ENCODE measurements around the gene CCL16. TPM values are rescaled to one million over a fixed set of nuclear protein-coding genes. Genes with fewer than 3 reads are reported as not detected.

Gene CCL16
- total RNA-seq, 1 donor from 2014 or later, result not detected

GRCh38 chr17:35936063-35936462 lies 45.2 kb downstream of the CCL16 start:
- Mint-ChIP-seq H3K9me3 (ENCODE audit: low read depth) (no peaks in the 10 kb centered on the region), H3K27me3 (no peaks in the 10 kb centered on the region), H3K36me3 (ENCODE audit: insufficient read depth) (no peaks in the 10 kb centered on the region), H3K27ac (no peak overlapping the region), H3K4me3 (ENCODE audit: low read depth) (no peak overlapping the region), H3K4me1 (ENCODE audit: low read depth) (peaks cover 8% of the 10 kb centered on the region)
- no peak for DNase-seq (ENCODE audit: low spot score, unreplicated experiment)
- TF ChIP-seq CTCF (IDR thresholded peaks at IDR 0.05; ENCODE audit: unreplicated experiment), result no peak

- Mint-ChIP-seq H3K4me3 (ENCODE audit: low read depth) (no peak overlapping the region), H3K27ac (no peak overlapping the region), H3K36me3 (ENCODE audit: insufficient read depth) (no peaks in the 10 kb centered on the region), H3K9me3 (ENCODE audit: low read depth) (no peaks in the 10 kb centered on the region), H3K4me1 (ENCODE audit: low read depth) (peaks cover 15% of the 10 kb centered on the region), H3K27me3 (no peaks in the 10 kb centered on the region)
- no peak for DNase-seq (ENCODE audit: low spot score, unreplicated experiment)
- TF ChIP-seq CTCF (IDR thresholded peaks at IDR 0.05; ENCODE audit: unreplicated experiment), result no peak
These were observed 46.5 kb downstream of the CCL16 start for GRCh38 chr17:35934760-35935159.

- Mint-ChIP-seq H3K27me3 (no peaks in the 10 kb centered on the region), H3K9me3 (ENCODE audit: low read depth) (no peaks in the 10 kb centered on the region), H3K36me3 (ENCODE audit: insufficient read depth) (no peaks in the 10 kb centered on the region), H3K4me1 (ENCODE audit: low read depth) (peaks cover 16% of the 10 kb centered on the region), H3K27ac (no peak overlapping the region), H3K4me3 (ENCODE audit: low read depth) (no peak overlapping the region)
- no peak for TF ChIP-seq CTCF (IDR thresholded peaks at IDR 0.05; ENCODE audit: unreplicated experiment)
- no peak for DNase-seq (ENCODE audit: low spot score, unreplicated experiment)
These were observed 48.7 kb downstream of the CCL16 start for GRCh38 chr17:35932586-35932985.

- peaks cover 16% of the 10 kb centered on the region for H3K4me1 Mint-ChIP-seq (ENCODE audit: low read depth)
- DNase-seq (ENCODE audit: low spot score, unreplicated experiment), result no peak
- H3K9me3 Mint-ChIP-seq (ENCODE audit: low read depth), result no peaks in the 10 kb centered on the region
- no peak overlapping the region for H3K4me3 Mint-ChIP-seq (ENCODE audit: low read depth)
- no peaks in the 10 kb centered on the region for H3K36me3 Mint-ChIP-seq (ENCODE audit: insufficient read depth)
- H3K27me3 Mint-ChIP-seq, result no peaks in the 10 kb centered on the region
- H3K27ac Mint-ChIP-seq, result no peak overlapping the region
- no peak for TF ChIP-seq CTCF (IDR thresholded peaks at IDR 0.05; ENCODE audit: unreplicated experiment)
These were observed 49.4 kb downstream of the CCL16 start for GRCh38 chr17:35931794-35932425.

- no peak for TF ChIP-seq CTCF (IDR thresholded peaks at IDR 0.05; ENCODE audit: unreplicated experiment)
- Mint-ChIP-seq H3K4me1 (ENCODE audit: low read depth) (peaks cover 16% of the 10 kb centered on the region), H3K4me3 (ENCODE audit: low read depth) (peak within 1 kb of the TSS; percentile 87), H3K36me3 (ENCODE audit: insufficient read depth) (no peaks in the 10 kb centered on the region), H3K9me3 (ENCODE audit: low read depth) (no peaks in the 10 kb centered on the region), H3K27ac (peak within 1 kb of the TSS; percentile 82), H3K27me3 (no peaks in the 10 kb centered on the region)
- DNase-seq (ENCODE audit: low spot score, unreplicated experiment), result peak; percentile 86
These were observed 50.9 kb downstream of the CCL16 start, which contains the start of gene RDM1 for GRCh38 chr17:35930211-35931065. RDM1 (minus strand) TSS chr17:35930773; CDS start chr17:35930727, 46 bp downstream.
